ENCODE data around the gene ITPR1.

GRCh38 chr3:4687596-4687995 is 194.4 kb downstream of the ITPR1 start:
- no peak for TF ChIP-seq CTCF (IDR thresholded peaks at IDR 0.05)
- TF ChIP-seq POLR2A (IDR thresholded peaks at IDR 0.05) = no peak
